Measurements from ENCODE around the gene IZUMO1. TPM values are rescaled to one million over a fixed set of nuclear protein-coding genes. Genes with fewer than 3 reads are reported as not detected.
A peak's percentile ranks its signal among the peaks of the same experiment; 100 is the strongest.

IZUMO1 gene
- total and polyA plus RNA-seq, 2 of the 13 experiments (the other 11 are each of a cell fraction or from before 2014, with no cell fraction given), result 0.07 to 0.22 TPM

DNA sequence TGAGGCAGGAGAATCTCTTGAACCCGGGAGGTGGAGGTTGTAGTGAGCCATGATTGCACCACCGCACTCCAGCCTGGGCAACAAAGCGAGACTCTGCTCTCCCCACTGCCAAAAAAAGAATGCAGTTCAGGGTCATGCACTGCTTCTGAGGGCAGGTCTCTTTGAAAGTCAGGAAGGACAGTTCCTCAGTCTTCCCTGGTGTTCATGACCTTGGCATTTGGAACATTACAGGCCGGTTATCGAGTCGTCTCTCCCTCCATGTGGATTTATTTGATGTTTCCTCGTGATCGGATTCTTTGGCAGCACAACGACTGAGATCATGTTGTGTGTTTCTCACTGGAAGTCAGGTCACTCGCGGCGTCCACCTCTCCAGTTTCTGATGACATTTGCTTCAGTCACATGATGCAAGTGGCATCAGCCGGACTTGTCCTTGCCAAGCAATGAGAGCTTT, 25.8 kb upstream of the IZUMO1 start (continued):
- TF ChIP-seq ZNF724P (CRISPR knock-in tag; IDR thresholded peaks at IDR 0.05; ENCODE audit: borderline replicate concordance), result no peak
- no peak for TF ChIP-seq PPARG (CRISPR knock-in tag; conservative IDR thresholded peaks at IDR 0.05)
- TF ChIP-seq PAWR (CRISPR knock-in tag; IDR thresholded peaks at IDR 0.05; ENCODE audit: borderline replicate concordance), result no peak
- TF ChIP-seq BCL6 (CRISPR knock-in tag; IDR thresholded peaks at IDR 0.05), result peak; percentile 94
- no peak for TF ChIP-seq RARG (CRISPR knock-in tag; IDR thresholded peaks at IDR 0.05; ENCODE audit: low read depth)
- TF ChIP-seq GPBP1L1 (CRISPR knock-in tag; IDR thresholded peaks at IDR 0.05), result no peak
- TF ChIP-seq ZKSCAN5 (CRISPR knock-in tag; IDR thresholded peaks at IDR 0.05), result no peak
- TF ChIP-seq SALL2 (CRISPR knock-in tag; IDR thresholded peaks at IDR 0.05), result no peak
- TF ChIP-seq SCMH1 (CRISPR knock-in tag; IDR thresholded peaks at IDR 0.05; ENCODE audit: borderline replicate concordance), result no peak
- TF ChIP-seq HOXA9 (CRISPR knock-in tag; IDR thresholded peaks at IDR 0.05; ENCODE audit: borderline replicate concordance), result no peak
- no peak for TF ChIP-seq CENPBD1 (CRISPR knock-in tag; IDR thresholded peaks at IDR 0.05; ENCODE audit: borderline replicate concordance, low read depth)
- no peak for TF ChIP-seq ZC3H13 (CRISPR knock-in tag; IDR thresholded peaks at IDR 0.05)
- TF ChIP-seq, protein P1, sequence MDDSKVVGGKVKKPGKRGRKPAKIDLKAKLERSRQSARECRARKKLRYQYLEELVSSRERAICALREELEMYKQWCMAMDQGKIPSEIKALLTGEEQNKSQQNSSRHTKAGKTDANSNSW (CRISPR knock-in tag; IDR thresholded peaks at IDR 0.05; ENCODE audit: borderline replicate concordance), result no peak
- peak; percentile 74 for TF ChIP-seq NCOA2 (CRISPR knock-in tag; IDR thresholded peaks at IDR 0.05)
- TF ChIP-seq IRF2 (CRISPR knock-in tag; IDR thresholded peaks at IDR 0.05), result peak; percentile 57; the same call in 1 of the 2 replicates
- TF ChIP-seq, protein P2, sequence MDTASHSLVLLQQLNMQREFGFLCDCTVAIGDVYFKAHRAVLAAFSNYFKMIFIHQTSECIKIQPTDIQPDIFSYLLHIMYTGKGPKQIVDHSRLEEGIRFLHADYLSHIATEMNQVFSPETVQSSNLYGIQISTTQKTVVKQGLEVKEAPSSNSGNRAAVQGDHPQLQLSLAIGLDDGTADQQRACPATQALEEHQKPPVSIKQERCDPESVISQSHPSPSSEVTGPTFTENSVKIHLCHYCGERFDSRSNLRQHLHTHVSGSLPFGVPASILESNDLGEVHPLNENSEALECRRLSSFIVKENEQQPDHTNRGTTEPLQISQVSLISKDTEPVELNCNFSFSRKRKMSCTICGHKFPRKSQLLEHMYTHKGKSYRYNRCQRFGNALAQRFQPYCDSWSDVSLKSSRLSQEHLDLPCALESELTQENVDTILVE (CRISPR knock-in tag; IDR thresholded peaks at IDR 0.05), result no peak
- no peak for TF ChIP-seq ZBTB7A (CRISPR knock-in tag; IDR thresholded peaks at IDR 0.05)
- no peak for TF ChIP-seq IRF1 (CRISPR knock-in tag; IDR thresholded peaks at IDR 0.05; ENCODE audit: low read depth)
- TF ChIP-seq ZNF205 (CRISPR knock-in tag; IDR thresholded peaks at IDR 0.05), result no peak
- TF ChIP-seq, protein P3, sequence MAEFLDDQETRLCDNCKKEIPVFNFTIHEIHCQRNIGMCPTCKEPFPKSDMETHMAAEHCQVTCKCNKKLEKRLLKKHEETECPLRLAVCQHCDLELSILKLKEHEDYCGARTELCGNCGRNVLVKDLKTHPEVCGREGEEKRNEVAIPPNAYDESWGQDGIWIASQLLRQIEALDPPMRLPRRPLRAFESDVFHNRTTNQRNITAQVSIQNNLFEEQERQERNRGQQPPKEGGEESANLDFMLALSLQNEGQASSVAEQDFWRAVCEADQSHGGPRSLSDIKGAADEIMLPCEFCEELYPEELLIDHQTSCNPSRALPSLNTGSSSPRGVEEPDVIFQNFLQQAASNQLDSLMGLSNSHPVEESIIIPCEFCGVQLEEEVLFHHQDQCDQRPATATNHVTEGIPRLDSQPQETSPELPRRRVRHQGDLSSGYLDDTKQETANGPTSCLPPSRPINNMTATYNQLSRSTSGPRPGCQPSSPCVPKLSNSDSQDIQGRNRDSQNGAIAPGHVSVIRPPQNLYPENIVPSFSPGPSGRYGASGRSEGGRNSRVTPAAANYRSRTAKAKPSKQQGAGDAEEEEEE (CRISPR knock-in tag; IDR thresholded peaks at IDR 0.05; ENCODE audit: borderline replicate concordance), result no peak
- TF ChIP-seq ELF4 (CRISPR knock-in tag; IDR thresholded peaks at IDR 0.05; ENCODE audit: borderline replicate concordance), result no peak
- TF ChIP-seq ZNF276 (CRISPR knock-in tag; IDR thresholded peaks at IDR 0.05; ENCODE audit: low read depth), result no peak
- TF ChIP-seq RBAK (CRISPR knock-in tag; IDR thresholded peaks at IDR 0.05), result no peak
- TF ChIP-seq CENPX (CRISPR knock-in tag; IDR thresholded peaks at IDR 0.05), result no peak

All from HepG2 (cell line).